ENCODE data around the gene OSBPL9.

The OSBPL9 gene

GRCh38 chr1:51628715-51629590, 12.1 kb downstream of the OSBPL9 start:
- H3K27ac ChIP-seq, result peak overlapping the region; percentile 55
- no peak for TF ChIP-seq ZFX (IDR thresholded peaks at IDR 0.05; ENCODE audit: borderline replicate concordance)
- TF ChIP-seq CTCF (IDR thresholded peaks at IDR 0.05), result no peak

- peak overlapping the region; percentile 55; the same call in 1 of the 2 replicates for H3K27ac ChIP-seq
- TF ChIP-seq CTCF (IDR thresholded peaks at IDR 0.05) (no peak), ZFX (IDR thresholded peaks at IDR 0.05; ENCODE audit: borderline replicate concordance) (no peak)
These were observed 13.0 kb downstream of the OSBPL9 start for GRCh38 chr1:51629918-51630317.

GRCh38 chr1:51630393-51630792, 13.5 kb downstream of the OSBPL9 start:
- TF ChIP-seq ZFX (IDR thresholded peaks at IDR 0.05; ENCODE audit: borderline replicate concordance) (no peak), CTCF (IDR thresholded peaks at IDR 0.05) (no peak)
- no peak overlapping the region for H3K27ac ChIP-seq

GRCh38 chr1:51630922-51631321, 14.0 kb downstream of the OSBPL9 start:
- no peak for TF ChIP-seq ZFX (IDR thresholded peaks at IDR 0.05; ENCODE audit: borderline replicate concordance)
- no peak for TF ChIP-seq CTCF (IDR thresholded peaks at IDR 0.05)
- no peak overlapping the region for H3K27ac ChIP-seq

- TF ChIP-seq ZFX (IDR thresholded peaks at IDR 0.05; ENCODE audit: borderline replicate concordance) (no peak), CTCF (IDR thresholded peaks at IDR 0.05) (no peak)
These were observed 14.9 kb downstream of the OSBPL9 start for GRCh38 chr1:51631747-51632146.

GRCh38 chr1:51634618-51635017, 17.7 kb downstream of the OSBPL9 start:
- TF ChIP-seq CTCF (IDR thresholded peaks at IDR 0.05) (no peak), ZFX (IDR thresholded peaks at IDR 0.05; ENCODE audit: borderline replicate concordance) (no peak)
- H3K27ac ChIP-seq, result no peak overlapping the region

More at GRCh38 chr1:51631747-51632146, 14.9 kb downstream of the OSBPL9 start:
- H3K27ac ChIP-seq, result no peak overlapping the region

GRCh38 chr1:51635615-51636014, 18.7 kb downstream of the OSBPL9 start:
- no peak overlapping the region for H3K27ac ChIP-seq
- no peak for TF ChIP-seq ZFX (IDR thresholded peaks at IDR 0.05; ENCODE audit: borderline replicate concordance)
- no peak for TF ChIP-seq CTCF (IDR thresholded peaks at IDR 0.05)

Measured in 22Rv1 (cell line).